ENCODE data around the gene SPPL2B.
"Not testable (repeated sequence)": the region's sequence is repeated elsewhere in the genome, so short reads cannot be mapped to it uniquely, and the experiment has no call there.

Gene SPPL2B

GRCh38 chr19:2345076-2345475, 16.6 kb downstream of the SPPL2B start:
- Histone ChIP-seq H3K4me1 (ENCODE audit: insufficient read depth, low read length, poor library complexity, severe bottlenecking) (no peaks in the 10 kb centered on the region), H3K9me2 (replicated peaks; ENCODE audit: low read depth, low read length) (no peaks in the 10 kb centered on the region), H3K4me3 (ENCODE audit: low read length, poor library complexity, severe bottlenecking) (no peak overlapping the region), H3K36me3 (ENCODE audit: insufficient read depth, low read length) (peaks cover 20% of the 10 kb centered on the region; the same call in 1 of the 2 replicates), H2AFZ (ENCODE audit: low read length) (no peak overlapping the region), H3K79me2 (ENCODE audit: insufficient read depth, low read length) (no peaks in the 10 kb centered on the region), H3K9ac (ENCODE audit: low read depth, low read length, poor library complexity, severe bottlenecking) (no peak overlapping the region), H3K27me3 (ENCODE audit: insufficient read depth, low read length, poor library complexity, severe bottlenecking) (no peaks in the 10 kb centered on the region), H3K4me2 (ENCODE audit: low read depth, low read length, poor library complexity, severe bottlenecking) (no peak overlapping the region), H3F3A (ENCODE audit: low read depth) (no peaks in the 10 kb centered on the region), H3K9me3 (ENCODE audit: insufficient read depth, low read depth, low read length) (no peaks in the 10 kb centered on the region), H4K20me1 (ENCODE audit: insufficient read depth, low read length, poor library complexity, severe bottlenecking) (no peaks in the 10 kb centered on the region)
- TF ChIP-seq CTCF (conservative IDR thresholded peaks at IDR 0.05; ENCODE audit: low read length) (no peak), EZH2phosphoT487 (IDR thresholded peaks at IDR 0.05; ENCODE audit: borderline replicate concordance) (no peak)

- Histone ChIP-seq H3K27me3 (ENCODE audit: insufficient read depth, low read length, poor library complexity, severe bottlenecking) (no peaks in the 10 kb centered on the region), H3K9ac (ENCODE audit: low read depth, low read length, poor library complexity, severe bottlenecking) (no peak overlapping the region), H3K79me2 (ENCODE audit: insufficient read depth, low read length) (no peaks in the 10 kb centered on the region), H3K9me3 (ENCODE audit: insufficient read depth, low read depth, low read length) (no peaks in the 10 kb centered on the region), H2AFZ (ENCODE audit: low read length) (no peak overlapping the region), H3K4me2 (ENCODE audit: low read depth, low read length, poor library complexity, severe bottlenecking) (no peak overlapping the region), H3K4me3 (ENCODE audit: low read length, poor library complexity, severe bottlenecking) (no peak overlapping the region), H3K9me2 (replicated peaks; ENCODE audit: low read depth, low read length) (no peaks in the 10 kb centered on the region), H4K20me1 (ENCODE audit: insufficient read depth, low read length, poor library complexity, severe bottlenecking) (no peaks in the 10 kb centered on the region), H3K4me1 (ENCODE audit: insufficient read depth, low read length, poor library complexity, severe bottlenecking) (no peaks in the 10 kb centered on the region), H3K36me3 (ENCODE audit: insufficient read depth, low read length) (peaks cover 19% of the 10 kb centered on the region; the same call in 1 of the 2 replicates), H3F3A (ENCODE audit: low read depth) (no peaks in the 10 kb centered on the region)
- no peak for TF ChIP-seq EZH2phosphoT487 (IDR thresholded peaks at IDR 0.05; ENCODE audit: borderline replicate concordance)
Measured at GRCh38 chr19:2345794-2346663, 17.5 kb downstream of the SPPL2B start.

- H3K4me3 ChIP-seq (ENCODE audit: low read length, poor library complexity, severe bottlenecking); H2AFZ ChIP-seq (ENCODE audit: low read length); H4K20me1 ChIP-seq (ENCODE audit: insufficient read depth, low read length, poor library complexity, severe bottlenecking); H3K9ac ChIP-seq (ENCODE audit: low read depth, low read length, poor library complexity, severe bottlenecking); H3K4me2 ChIP-seq (ENCODE audit: low read depth, low read length, poor library complexity, severe bottlenecking); H3K9me3 ChIP-seq (ENCODE audit: insufficient read depth, low read depth, low read length); H3K9me2 ChIP-seq (replicated peaks; ENCODE audit: low read depth, low read length); H3K79me2 ChIP-seq (ENCODE audit: insufficient read depth, low read length); H3K27me3 ChIP-seq (ENCODE audit: insufficient read depth, low read length, poor library complexity, severe bottlenecking); H3K4me1 ChIP-seq (ENCODE audit: insufficient read depth, low read length, poor library complexity, severe bottlenecking); H3F3A ChIP-seq (ENCODE audit: low read depth): not testable (repeated sequence)
- H3K36me3 ChIP-seq (ENCODE audit: insufficient read depth, low read length): peaks cover 13% of the 10 kb centered on the region; the same call in 1 of the 2 replicates
Measured at GRCh38 chr19:2349818-2350217, 21.3 kb downstream of the SPPL2B start.

- no peak overlapping the region for H2AFZ ChIP-seq (ENCODE audit: low read length)
- H3K4me1 ChIP-seq (ENCODE audit: insufficient read depth, low read length, poor library complexity, severe bottlenecking): no peaks in the 10 kb centered on the region
- no peak overlapping the region for H3K4me2 ChIP-seq (ENCODE audit: low read depth, low read length, poor library complexity, severe bottlenecking)
- TF ChIP-seq CTCF (conservative IDR thresholded peaks at IDR 0.05; ENCODE audit: low read length) (no peak), EZH2phosphoT487 (IDR thresholded peaks at IDR 0.05; ENCODE audit: borderline replicate concordance) (no peak)
- no peaks in the 10 kb centered on the region for H4K20me1 ChIP-seq (ENCODE audit: insufficient read depth, low read length, poor library complexity, severe bottlenecking)
- no peaks in the 10 kb centered on the region for H3K9me3 ChIP-seq (ENCODE audit: insufficient read depth, low read depth, low read length)
- H3K9me2 ChIP-seq (replicated peaks; ENCODE audit: low read depth, low read length): no peaks in the 10 kb centered on the region
- no peak overlapping the region for H3K9ac ChIP-seq (ENCODE audit: low read depth, low read length, poor library complexity, severe bottlenecking)
- H3K4me3 ChIP-seq (ENCODE audit: low read length, poor library complexity, severe bottlenecking): no peak overlapping the region
- H3K79me2 ChIP-seq (ENCODE audit: insufficient read depth, low read length): no peaks in the 10 kb centered on the region
- no peaks in the 10 kb centered on the region for H3K27me3 ChIP-seq (ENCODE audit: insufficient read depth, low read length, poor library complexity, severe bottlenecking)
- peaks cover 10% of the 10 kb centered on the region; the same call in 1 of the 2 replicates for H3K36me3 ChIP-seq (ENCODE audit: insufficient read depth, low read length)
- no peaks in the 10 kb centered on the region for H3F3A ChIP-seq (ENCODE audit: low read depth)
Measured at GRCh38 chr19:2350656-2351055, 22.2 kb downstream of the SPPL2B start.
